GM18517 (cell line): ENCODE results near the gene CCDC159.
"Not testable (repeated sequence)": the region's sequence is repeated elsewhere in the genome, so short reads cannot be mapped to it uniquely, and the experiment has no call there.

Experiments used
- ATAC-seq: cut with Tn5 transposase; IDR thresholded peaks from one replicate; pipeline ENCODE4 v1.9.1; 2021; ENCODE audit warnings: mild to moderate bottlenecking, moderate library complexity; ENCODE audit not compliant: unreplicated experiment

CCDC159 gene

GRCh38 chr19:11364935-11365334, 18.6 kb downstream of the CCDC159 start:
- ATAC-seq = no peak

GRCh38 chr19:11365557-11366117, 19.3 kb downstream of the CCDC159 start:
- no peak for ATAC-seq

- no peak for ATAC-seq
These were observed 21.2 kb downstream of the CCDC159 start for GRCh38 chr19:11367528-11367927.

- ATAC-seq = no peak
These were observed 24.4 kb downstream of the CCDC159 start for GRCh38 chr19:11370744-11371143.

- ATAC-seq = no peak
These were observed 27.0 kb downstream of the CCDC159 start for GRCh38 chr19:11373166-11373884.

GRCh38 chr19:11373885-11374432, 27.6 kb downstream of the CCDC159 start:
- ATAC-seq = no peak

GRCh38 chr19:11374433-11375142, 28.3 kb downstream of the CCDC159 start, which contains the start of gene SWSAP1:
SWSAP1 (plus strand) TSS chr19:11374666; CDS start chr19:11374681, 15 bp downstream.
- peak; percentile 86 for ATAC-seq

GRCh38 chr19:11375143-11375948, 29.0 kb downstream of the CCDC159 start:
- peak; percentile 15 for ATAC-seq

GRCh38 chr19:11377237-11377636, 30.9 kb downstream of the CCDC159 start:
- no peak for ATAC-seq

- ATAC-seq = no peak
These were observed 31.4 kb downstream of the CCDC159 start for GRCh38 chr19:11377756-11378155.

- no peak for ATAC-seq
These were observed 32.2 kb downstream of the CCDC159 start for GRCh38 chr19:11378319-11379189.

- ATAC-seq = not testable (repeated sequence)
These were observed 33.0 kb downstream of the CCDC159 start for GRCh38 chr19:11379269-11379845.

GRCh38 chr19:11379857-11380350, 33.6 kb downstream of the CCDC159 start:
- no peak for ATAC-seq

GRCh38 chr19:11380653-11381537, 34.6 kb downstream of the CCDC159 start:
- peak; percentile 79 for ATAC-seq

- ATAC-seq = no peak
These were observed 36.8 kb downstream of the CCDC159 start for GRCh38 chr19:11382898-11383705.

GRCh38 chr19:11383706-11384048, 37.4 kb downstream of the CCDC159 start:
- ATAC-seq = no peak

- ATAC-seq = no peak
These were observed 38.4 kb downstream of the CCDC159 start for GRCh38 chr19:11384778-11385129.
